ENCODE data around the gene KCNA3.

KCNA3 gene

GRCh38 chr1:110674337-110675059 is at the start of gene KCNA3:
Gene KCNA3 (minus strand): TSS chr1:110674940. CDS start chr1:110674809, 131 bp downstream.
- no peak for DNase-seq

- DNase-seq: no peak
These were observed 48.1 kb upstream of the KCNA3 start for GRCh38 chr1:110722807-110723206.

- DNase-seq: no peak
These were observed 45.2 kb upstream of the KCNA3 start for GRCh38 chr1:110719908-110720307.

- DNase-seq: no peak
These were observed 43.7 kb upstream of the KCNA3 start for GRCh38 chr1:110718452-110718851.

GRCh38 chr1:110717179-110717578 is 42.4 kb upstream of the KCNA3 start:
- no peak for DNase-seq

- DNase-seq: no peak
These were observed 39.7 kb upstream of the KCNA3 start for GRCh38 chr1:110714374-110714995.

- no peak for DNase-seq
These were observed 38.5 kb upstream of the KCNA3 start for GRCh38 chr1:110713221-110713620.

- DNase-seq: no peak
These were observed 35.6 kb upstream of the KCNA3 start for GRCh38 chr1:110710314-110710713.

GRCh38 chr1:110708974-110709440 is 34.3 kb upstream of the KCNA3 start:
- DNase-seq: no peak

GRCh38 chr1:110707232-110707631 is 32.5 kb upstream of the KCNA3 start:
- DNase-seq: no peak

GRCh38 chr1:110706621-110707020 is 31.9 kb upstream of the KCNA3 start:
- no peak for DNase-seq

- DNase-seq: no peak
These were observed 27.5 kb upstream of the KCNA3 start for GRCh38 chr1:110702260-110702659.

- DNase-seq: no peak
These were observed 26.0 kb upstream of the KCNA3 start for GRCh38 chr1:110700767-110701166.

GRCh38 chr1:110697606-110698005 is 22.9 kb upstream of the KCNA3 start:
- DNase-seq: no peak

- no peak for DNase-seq
These were observed 22.1 kb upstream of the KCNA3 start for GRCh38 chr1:110696818-110697217.

GRCh38 chr1:110690709-110691365 is 16.1 kb upstream of the KCNA3 start:
- no peak for DNase-seq

- no peak for DNase-seq
These were observed 15.1 kb upstream of the KCNA3 start for GRCh38 chr1:110689868-110690267.

GRCh38 chr1:110688514-110688913 is 13.8 kb upstream of the KCNA3 start:
- DNase-seq: no peak

GRCh38 chr1:110687250-110687649 is 12.5 kb upstream of the KCNA3 start:
- DNase-seq: no peak

- DNase-seq: no peak
These were observed 11.4 kb upstream of the KCNA3 start for GRCh38 chr1:110686188-110686587.

GRCh38 chr1:110684491-110684890 is 9.8 kb upstream of the KCNA3 start:
- no peak for DNase-seq

- DNase-seq: no peak
These were observed 8.2 kb upstream of the KCNA3 start for GRCh38 chr1:110682898-110683297.

- DNase-seq: no peak
These were observed 5.4 kb upstream of the KCNA3 start for GRCh38 chr1:110680036-110680735.

All from kidney glomerular epithelial cell (primary cell).